HG02943 (cell line): Measurements from ENCODE around the gene GOLGA6A.

Source experiments
- ATAC-seq: cut with Tn5 transposase; IDR thresholded peaks from one replicate; pipeline ENCODE4 v1.9.1; 2021; ENCODE audit warnings: mild to moderate bottlenecking, low read depth, moderate library complexity; ENCODE audit not compliant: unreplicated experiment

GOLGA6A gene

DNA sequence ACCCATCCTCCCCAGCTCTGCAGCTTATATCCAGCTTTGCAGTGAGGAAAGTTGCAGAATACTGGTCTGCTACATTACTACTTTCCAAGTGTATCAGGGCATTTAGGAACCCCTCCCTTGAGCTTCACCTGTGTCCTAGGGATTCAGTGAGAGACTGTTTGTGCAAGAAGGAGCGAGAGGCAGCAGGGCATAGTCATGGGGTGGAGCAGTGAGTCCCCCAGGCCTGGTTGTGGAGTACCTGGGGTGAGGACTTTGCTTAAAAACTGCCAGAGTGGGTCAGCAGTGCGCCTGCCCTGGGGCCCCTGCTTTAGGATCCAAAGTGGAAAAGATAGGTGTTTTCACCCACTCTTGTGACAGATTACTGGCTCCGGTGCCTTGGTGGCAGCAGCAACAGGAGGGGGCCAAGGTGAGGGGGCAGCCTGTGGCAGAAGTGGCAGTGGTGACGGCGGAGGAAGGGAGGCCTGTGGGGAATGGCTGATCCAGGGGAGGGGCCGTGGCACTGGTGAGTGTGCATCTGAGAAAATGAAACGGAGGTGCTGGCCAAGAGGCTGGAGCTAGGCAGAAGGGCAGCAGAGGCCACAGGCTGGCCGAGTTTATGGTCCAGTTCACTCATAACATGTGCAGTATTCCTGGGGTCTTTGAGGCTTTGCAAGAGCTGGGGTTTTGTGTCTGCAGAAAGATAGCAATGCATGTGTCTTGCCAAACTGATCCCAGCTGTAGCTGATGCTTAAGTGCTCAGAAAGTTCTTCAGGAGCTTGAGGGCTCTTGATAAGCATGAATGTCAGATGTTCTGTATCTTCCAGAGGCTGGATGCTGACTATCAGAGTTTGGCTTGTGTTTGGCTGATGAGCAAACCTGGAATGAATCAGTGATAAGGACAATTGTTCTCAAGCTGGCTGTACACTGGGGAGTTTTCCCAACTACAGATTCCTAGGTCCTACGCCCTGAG lies 43.4 kb downstream of the GOLGA6A start:
- no peak for ATAC-seq

DNA sequence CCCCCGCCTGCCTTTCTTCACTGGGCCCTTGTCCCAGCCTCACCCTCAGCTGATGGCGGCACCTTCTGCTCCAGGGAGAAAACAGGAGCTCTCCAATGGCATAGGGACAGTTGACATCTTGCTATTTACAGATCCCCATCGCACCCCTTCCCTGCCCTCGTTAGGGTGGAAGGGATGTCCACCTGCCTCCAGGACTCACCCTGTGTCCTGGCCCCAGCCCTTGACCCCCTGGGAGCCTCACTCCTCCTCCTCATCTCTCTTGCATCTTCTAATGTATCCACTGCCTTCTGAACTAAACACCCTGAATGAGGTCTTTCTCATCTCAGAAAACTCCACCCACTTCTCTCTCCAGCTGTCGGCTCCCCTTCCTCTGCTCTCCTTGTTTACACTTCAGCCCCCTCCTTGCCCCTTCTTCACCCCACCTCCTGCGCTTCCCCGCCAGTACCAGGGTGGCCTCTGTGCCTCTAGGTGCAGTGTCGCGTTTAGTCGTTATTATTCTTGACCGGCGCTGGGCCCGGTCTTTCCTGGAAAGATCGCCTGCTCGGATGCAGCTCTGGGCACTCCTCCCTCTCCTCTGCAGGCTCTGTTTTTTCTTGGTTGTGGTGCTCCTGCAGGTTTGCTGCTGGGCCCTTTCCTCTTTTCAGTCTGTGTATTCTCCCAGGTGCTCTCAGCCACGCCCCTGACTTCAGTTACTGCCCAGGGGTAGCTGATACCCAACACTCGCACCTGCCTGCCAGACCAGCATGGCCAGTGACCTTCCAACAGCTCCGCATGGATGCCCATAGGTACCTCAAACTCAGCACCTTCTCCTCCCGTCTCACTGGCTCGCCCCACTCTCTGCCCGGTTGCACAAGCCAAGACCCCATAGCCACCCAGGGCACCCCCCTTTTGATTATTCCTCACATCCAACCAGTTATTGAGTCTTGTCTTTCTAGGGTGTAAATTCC lies 44.9 kb downstream of the GOLGA6A start:
- no peak for ATAC-seq

- ATAC-seq: no peak
Observed at GRCh38 chr15:74036271-74037170, 45.8 kb downstream of the GOLGA6A start.

DNA sequence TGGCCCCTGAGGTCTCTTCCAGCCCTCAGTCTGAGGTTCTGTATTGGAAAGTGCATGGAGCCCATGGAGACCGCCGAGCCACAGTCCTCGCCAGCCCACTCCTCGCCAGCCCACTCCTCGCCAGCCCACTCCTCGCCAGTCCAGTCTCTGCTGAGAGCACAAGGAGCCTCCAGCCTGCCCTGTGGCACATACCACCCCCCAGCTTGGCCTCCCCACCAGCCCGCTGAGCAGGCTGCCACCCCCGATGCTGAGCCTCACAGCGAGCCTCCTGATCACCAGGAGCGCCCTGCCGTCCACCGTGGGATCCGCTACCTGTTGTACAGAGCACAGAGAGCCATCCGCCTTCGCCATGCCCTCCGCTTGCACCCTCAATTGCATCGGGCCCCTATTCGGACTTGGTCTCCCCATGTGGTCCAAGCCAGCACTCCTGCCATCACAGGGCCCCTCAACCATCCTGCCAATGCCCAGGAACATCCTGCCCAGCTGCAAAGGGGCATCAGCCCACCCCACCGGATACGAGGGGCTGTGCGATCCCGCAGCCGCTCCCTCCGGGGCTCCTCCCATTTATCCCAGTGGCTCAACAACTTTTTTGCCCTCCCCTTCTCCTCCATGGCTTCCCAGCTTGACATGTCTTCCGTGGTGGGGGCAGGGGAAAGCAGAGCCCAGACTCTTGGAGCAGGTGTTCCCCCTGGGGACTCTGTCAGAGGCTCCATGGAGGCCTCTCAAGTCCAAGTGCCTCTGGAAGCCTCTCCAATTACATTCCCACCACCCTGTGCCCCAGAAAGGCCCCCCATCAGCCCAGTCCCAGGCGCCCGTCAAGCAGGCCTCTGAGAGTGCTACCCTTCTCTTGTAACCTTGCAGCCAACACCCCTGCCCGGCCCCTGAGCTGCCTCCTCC lies 47.0 kb downstream of the GOLGA6A start:
- no peak for ATAC-seq

- no peak for ATAC-seq
Observed at GRCh38 chr15:74034206-74034755, 48.1 kb downstream of the GOLGA6A start.

DNA sequence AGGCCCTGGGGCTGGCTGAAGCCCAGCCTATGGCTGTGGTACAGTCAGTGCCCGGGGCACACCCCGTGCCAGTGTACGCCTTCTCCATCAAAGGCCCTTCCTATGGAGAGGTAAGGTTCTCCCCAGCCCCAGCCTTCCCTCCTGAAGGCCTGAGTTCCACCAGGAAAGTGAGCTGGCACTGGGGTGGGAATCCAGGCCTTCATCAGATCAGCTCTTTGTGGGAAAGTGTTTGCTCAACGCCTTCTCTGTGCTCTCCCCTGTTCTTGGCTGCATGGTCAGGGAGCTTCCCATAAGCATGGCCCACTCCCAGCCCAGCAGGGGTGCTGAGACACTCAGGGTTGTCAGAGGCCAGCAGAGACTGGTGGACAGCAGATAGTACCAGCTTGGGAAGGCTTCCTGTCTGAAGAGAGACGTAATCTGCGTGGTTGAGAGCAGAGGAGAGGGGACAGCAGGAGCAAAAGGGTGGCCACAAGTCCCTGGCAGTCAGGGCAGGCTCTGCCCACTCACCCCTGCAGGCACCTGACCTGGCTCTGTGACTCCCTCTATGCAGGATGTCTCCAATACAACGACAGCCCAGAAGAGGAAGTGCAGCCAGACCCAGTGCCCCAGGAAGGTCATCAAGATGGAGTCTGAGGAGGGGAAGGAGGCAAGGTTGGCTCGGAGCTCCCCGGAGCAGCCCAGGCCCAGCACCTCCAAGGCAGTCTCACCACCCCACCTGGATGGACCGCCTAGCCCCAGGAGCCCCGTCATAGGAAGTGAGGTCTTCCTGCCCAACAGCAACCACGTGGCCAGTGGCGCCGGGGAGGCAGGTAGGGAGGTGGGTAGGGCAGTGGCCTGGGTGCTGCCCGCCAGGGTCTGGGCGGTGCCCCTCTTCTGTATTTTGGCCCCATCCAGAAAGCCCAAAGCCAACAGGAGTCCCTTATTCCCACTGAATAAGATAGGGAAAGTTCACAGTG lies 49.5 kb downstream of the GOLGA6A start:
- no peak for ATAC-seq

DNA sequence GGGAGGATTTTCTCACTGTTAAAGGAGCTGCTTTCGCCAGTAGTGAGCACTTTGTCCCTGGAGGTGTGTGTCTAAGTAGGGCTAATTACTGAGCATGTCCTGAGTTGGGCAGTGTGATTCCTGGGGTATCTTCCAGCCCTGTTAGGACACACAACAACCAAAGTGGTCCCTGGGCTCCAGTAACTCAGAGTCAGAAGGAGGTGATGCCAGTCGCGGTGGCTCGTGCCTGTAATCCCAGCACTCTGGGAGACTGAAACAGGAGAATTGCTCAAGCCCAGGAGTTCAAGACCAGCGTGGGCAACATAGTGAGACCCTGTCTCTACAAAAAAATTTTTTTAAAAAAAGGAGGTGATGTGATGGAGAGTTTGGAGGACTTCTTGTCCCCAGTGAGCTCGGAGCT lies 50.3 kb downstream of the GOLGA6A start:
- ATAC-seq: no peak

DNA sequence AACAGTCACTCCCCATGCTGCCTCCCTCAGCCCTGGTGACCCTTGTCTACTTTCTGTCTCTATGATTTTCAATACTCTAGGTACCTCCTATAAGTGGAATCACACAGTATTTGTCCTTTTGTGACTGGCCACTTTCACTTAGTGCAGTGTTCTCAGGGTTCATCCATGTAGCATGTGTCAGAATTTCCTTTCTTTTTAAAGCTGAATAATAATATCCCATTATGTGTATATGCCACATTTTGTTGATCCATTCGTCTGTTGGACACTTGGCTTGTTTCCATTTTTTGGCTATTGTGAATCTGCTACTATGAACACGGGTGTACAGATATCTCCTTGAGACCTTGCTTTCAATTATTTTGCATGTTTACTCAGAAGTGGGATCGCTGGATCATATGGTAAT lies 53.7 kb downstream of the GOLGA6A start:
- ATAC-seq: no peak

DNA sequence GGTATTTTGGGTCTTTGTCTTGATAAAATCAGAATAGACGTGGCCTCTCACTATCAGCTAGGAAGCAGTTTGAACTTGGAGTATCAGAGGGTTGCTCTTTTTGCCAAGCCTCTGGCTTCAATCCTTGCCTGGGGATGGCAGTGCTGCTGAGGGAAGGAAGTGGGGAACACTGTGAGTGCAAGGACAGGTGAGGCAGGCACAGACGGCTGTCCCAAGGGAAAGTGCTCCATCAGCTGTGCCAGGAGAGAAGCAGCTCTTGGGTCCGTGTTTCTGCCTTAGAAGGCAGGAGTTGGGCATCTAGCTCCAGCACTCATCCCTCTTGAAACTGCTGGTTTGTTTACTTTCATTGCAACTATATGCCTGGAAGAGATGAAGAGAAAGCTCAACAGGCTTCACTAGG lies 54.7 kb downstream of the GOLGA6A start:
- ATAC-seq: no peak

DNA sequence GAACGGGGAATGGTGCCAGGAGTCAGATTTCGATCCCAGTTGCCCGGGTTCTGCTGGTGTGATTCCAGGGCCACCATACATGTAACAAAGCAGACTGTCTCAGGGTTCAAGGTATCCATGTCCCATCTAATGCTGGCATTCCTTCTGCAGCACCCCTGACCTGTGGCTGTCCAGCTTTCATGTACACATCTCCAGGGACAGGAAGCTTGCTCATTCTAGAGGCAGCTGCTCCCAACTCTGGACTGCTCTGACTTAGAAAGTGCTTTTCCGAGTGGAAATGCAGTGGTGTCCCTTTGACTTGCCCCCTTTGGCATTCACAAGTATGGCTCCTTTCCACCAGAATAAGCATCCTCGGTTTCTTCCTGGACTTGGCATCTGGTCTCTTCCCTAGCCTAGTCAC lies 56.9 kb downstream of the GOLGA6A start:
- ATAC-seq: no peak

GRCh38 chr15:74024687-74025086 lies 57.7 kb downstream of the GOLGA6A start:
- ATAC-seq: no peak

- no peak for ATAC-seq
Observed at GRCh38 chr15:74022706-74023470, 59.5 kb downstream of the GOLGA6A start.
